ENCODE results near the gene ABCA1.

The ABCA1 gene

DNA sequence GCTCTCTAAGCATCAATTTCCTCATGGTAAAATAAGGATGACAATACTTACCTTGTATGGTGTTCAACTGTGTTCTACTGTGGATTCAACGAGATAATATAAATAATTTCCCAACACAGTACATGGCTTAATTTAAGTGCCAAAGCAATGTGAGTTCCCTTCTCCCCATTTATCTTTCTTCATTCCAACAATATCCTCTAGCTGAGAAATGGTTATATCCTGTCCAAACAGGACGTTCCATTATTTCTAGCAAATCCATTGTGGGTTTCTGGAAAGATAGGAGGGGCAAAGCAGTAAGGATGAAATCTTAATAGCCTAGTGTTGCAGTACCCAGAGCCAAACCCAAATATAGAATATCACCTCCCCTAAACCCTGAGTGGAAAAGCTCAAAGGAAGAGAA is 22.0 kb downstream of the ABCA1 start:
- Histone ChIP-seq H3K4me2 (ENCODE audit: low read length) (no peak overlapping the region), H3K9me3 (ENCODE audit: insufficient read depth, low read length) (no peaks in the 10 kb centered on the region), H3K27ac (ENCODE audit: low read length) (no peak overlapping the region), H4K20me1 (ENCODE audit: insufficient read depth, low read length) (no peaks in the 10 kb centered on the region), H3K4me3 (ENCODE audit: low read length) (no peak overlapping the region), H3K9ac (ENCODE audit: low read length) (no peak overlapping the region), H2AFZ (ENCODE audit: low read depth, low read length) (no peak overlapping the region), H3K27me3 (ENCODE audit: low read depth, low read length) (peaks cover 45% of the 10 kb centered on the region), H3K36me3 (replicated peaks; ENCODE audit: low read depth, low read length) (no peaks in the 10 kb centered on the region), H3K79me2 (ENCODE audit: low read length) (no peaks in the 10 kb centered on the region), H3K4me1 (ENCODE audit: low read length) (no peaks in the 10 kb centered on the region)
- no peak for TF ChIP-seq EZH2phosphoT487 (IDR thresholded peaks at IDR 0.05; ENCODE audit: low read depth)
- no peak for TF ChIP-seq CTCF (IDR thresholded peaks at IDR 0.05; ENCODE audit: low read depth, low read length)

DNA sequence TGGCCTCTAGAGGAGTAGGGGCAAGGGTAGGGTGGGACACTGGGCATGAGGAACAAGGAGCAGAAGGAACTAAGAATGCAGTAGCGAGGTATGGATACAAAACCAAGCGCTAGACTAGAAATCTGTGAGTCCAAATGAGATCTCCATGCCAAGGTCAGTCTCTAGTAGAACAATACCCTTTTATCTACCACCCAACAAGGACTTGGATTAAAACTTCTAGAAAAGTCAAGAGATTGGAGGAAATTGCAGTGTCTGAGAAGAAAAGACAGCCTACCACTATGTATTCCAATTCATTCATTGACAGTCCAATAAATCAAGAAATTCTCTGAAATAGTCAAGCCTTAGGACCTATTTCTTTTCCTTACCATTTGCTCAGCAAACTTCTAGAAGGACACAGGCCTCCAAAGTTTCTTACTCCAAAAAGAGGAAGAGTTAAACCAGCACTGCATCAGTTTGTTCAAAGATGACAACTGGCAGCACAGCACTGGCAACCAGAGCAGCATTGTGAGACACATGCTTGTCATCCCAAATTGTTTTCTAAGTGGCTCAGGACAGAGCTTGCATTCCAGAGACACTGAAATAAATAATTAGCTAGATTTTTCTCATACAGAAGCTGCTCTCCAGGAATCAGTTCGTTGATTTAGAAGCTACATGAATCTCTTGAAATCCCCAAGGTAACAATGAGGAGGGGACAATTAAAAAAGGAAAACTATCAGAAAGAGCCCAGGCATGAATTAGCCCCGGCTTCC is 22.6 kb downstream of the ABCA1 start:
- H3K9me3 ChIP-seq (ENCODE audit: insufficient read depth, low read length) = no peaks in the 10 kb centered on the region
- H2AFZ ChIP-seq (ENCODE audit: low read depth, low read length) = no peak overlapping the region
- TF ChIP-seq EZH2phosphoT487 (IDR thresholded peaks at IDR 0.05; ENCODE audit: low read depth) (no peak), CTCF (IDR thresholded peaks at IDR 0.05; ENCODE audit: low read depth, low read length) (no peak)
- H3K4me2 ChIP-seq (ENCODE audit: low read length) = no peak overlapping the region
- H3K27ac ChIP-seq (ENCODE audit: low read length) = no peak overlapping the region
- H3K4me3 ChIP-seq (ENCODE audit: low read length) = no peak overlapping the region
- H3K79me2 ChIP-seq (ENCODE audit: low read length) = no peaks in the 10 kb centered on the region
- H3K4me1 ChIP-seq (ENCODE audit: low read length) = no peaks in the 10 kb centered on the region
- H3K36me3 ChIP-seq (replicated peaks; ENCODE audit: low read depth, low read length) = no peaks in the 10 kb centered on the region
- H3K27me3 ChIP-seq (ENCODE audit: low read depth, low read length) = peaks cover 45% of the 10 kb centered on the region
- H3K9ac ChIP-seq (ENCODE audit: low read length) = no peak overlapping the region
- no peaks in the 10 kb centered on the region for H4K20me1 ChIP-seq (ENCODE audit: insufficient read depth, low read length)

GRCh38 chr9:104903609-104904008 is 24.3 kb downstream of the ABCA1 start:
- no peak overlapping the region for H3K4me3 ChIP-seq (ENCODE audit: low read length)
- H2AFZ ChIP-seq (ENCODE audit: low read depth, low read length) = no peak overlapping the region
- H3K36me3 ChIP-seq (replicated peaks; ENCODE audit: low read depth, low read length) = no peaks in the 10 kb centered on the region
- peaks cover 38% of the 10 kb centered on the region for H3K27me3 ChIP-seq (ENCODE audit: low read depth, low read length)
- no peak for TF ChIP-seq EZH2phosphoT487 (IDR thresholded peaks at IDR 0.05; ENCODE audit: low read depth)
- TF ChIP-seq CTCF (IDR thresholded peaks at IDR 0.05; ENCODE audit: low read depth, low read length) = no peak
- no peaks in the 10 kb centered on the region for H3K4me1 ChIP-seq (ENCODE audit: low read length)
- H3K9ac ChIP-seq (ENCODE audit: low read length) = no peak overlapping the region
- no peaks in the 10 kb centered on the region for H3K79me2 ChIP-seq (ENCODE audit: low read length)
- H3K27ac ChIP-seq (ENCODE audit: low read length) = no peak overlapping the region
- no peaks in the 10 kb centered on the region for H4K20me1 ChIP-seq (ENCODE audit: insufficient read depth, low read length)
- H3K9me3 ChIP-seq (ENCODE audit: insufficient read depth, low read length) = no peaks in the 10 kb centered on the region
- no peak overlapping the region for H3K4me2 ChIP-seq (ENCODE audit: low read length)

DNA sequence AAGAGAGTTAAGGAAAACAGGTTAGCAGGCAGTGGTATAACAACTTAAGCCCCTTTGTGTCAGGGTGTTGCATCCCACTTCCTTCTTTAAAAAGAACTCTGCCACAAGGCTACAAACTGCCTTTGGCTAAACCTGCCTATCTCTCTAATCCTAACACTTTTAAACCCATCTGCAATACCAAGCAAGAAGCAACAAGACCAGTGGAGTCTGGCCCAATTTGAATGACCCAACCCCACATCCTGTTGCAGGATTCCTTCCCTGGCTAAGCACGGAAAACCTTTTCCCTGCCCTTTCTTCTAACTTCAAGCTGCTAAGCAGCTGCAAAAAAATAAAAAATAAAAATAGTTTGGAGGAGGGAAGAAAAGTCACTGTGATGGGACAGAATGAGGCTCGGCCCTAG is 27.1 kb downstream of the ABCA1 start:
- no peak overlapping the region for H3K4me3 ChIP-seq (ENCODE audit: low read length)
- H3K27ac ChIP-seq (ENCODE audit: low read length) = no peak overlapping the region
- no peaks in the 10 kb centered on the region for H3K4me1 ChIP-seq (ENCODE audit: low read length)
- H3K9ac ChIP-seq (ENCODE audit: low read length) = no peak overlapping the region
- no peaks in the 10 kb centered on the region for H3K9me3 ChIP-seq (ENCODE audit: insufficient read depth, low read length)
- no peak for TF ChIP-seq EZH2phosphoT487 (IDR thresholded peaks at IDR 0.05; ENCODE audit: low read depth)
- H3K36me3 ChIP-seq (replicated peaks; ENCODE audit: low read depth, low read length) = no peaks in the 10 kb centered on the region
- H3K79me2 ChIP-seq (ENCODE audit: low read length) = no peaks in the 10 kb centered on the region
- H4K20me1 ChIP-seq (ENCODE audit: insufficient read depth, low read length) = no peaks in the 10 kb centered on the region
- H2AFZ ChIP-seq (ENCODE audit: low read depth, low read length) = no peak overlapping the region
- H3K27me3 ChIP-seq (ENCODE audit: low read depth, low read length) = peaks cover 18% of the 10 kb centered on the region
- H3K4me2 ChIP-seq (ENCODE audit: low read length) = no peak overlapping the region

Measured in OCI-LY3 (cell line).